Fibroblast of pulmonary artery (primary cell): ENCODE data around the gene KNL1.
"Not testable (repeated sequence)": the region's sequence is repeated elsewhere in the genome, so short reads cannot be mapped to it uniquely, and the experiment has no call there.

Source experiments
- DNase-seq: peaks from one replicate; pipeline ENCODE4 v3.0.0-alpha.2; 2010; ENCODE audit warnings: low read depth
- H3K4me3 ChIP-seq: replicated peaks from 2 replicates; pipeline ENCODE4 v1.5.1; 2011; ENCODE audit warnings: low read depth, mild to moderate bottlenecking, control low read depth, low read length, moderate library complexity
- TF ChIP-seq, protein P1 (sequence below): IDR thresholded peaks from 2 replicates; pipeline ENCODE4 v1.5.1; 2011; ENCODE audit warnings: mild to moderate bottlenecking, control low read depth, low read length, inconsistent platforms; ENCODE audit errors: missing control alignments

Gene KNL1

GRCh38 chr15:40565333-40566238, 28.5 kb upstream of the KNL1 start:
- no peak for DNase-seq
- TF ChIP-seq, protein P1, sequence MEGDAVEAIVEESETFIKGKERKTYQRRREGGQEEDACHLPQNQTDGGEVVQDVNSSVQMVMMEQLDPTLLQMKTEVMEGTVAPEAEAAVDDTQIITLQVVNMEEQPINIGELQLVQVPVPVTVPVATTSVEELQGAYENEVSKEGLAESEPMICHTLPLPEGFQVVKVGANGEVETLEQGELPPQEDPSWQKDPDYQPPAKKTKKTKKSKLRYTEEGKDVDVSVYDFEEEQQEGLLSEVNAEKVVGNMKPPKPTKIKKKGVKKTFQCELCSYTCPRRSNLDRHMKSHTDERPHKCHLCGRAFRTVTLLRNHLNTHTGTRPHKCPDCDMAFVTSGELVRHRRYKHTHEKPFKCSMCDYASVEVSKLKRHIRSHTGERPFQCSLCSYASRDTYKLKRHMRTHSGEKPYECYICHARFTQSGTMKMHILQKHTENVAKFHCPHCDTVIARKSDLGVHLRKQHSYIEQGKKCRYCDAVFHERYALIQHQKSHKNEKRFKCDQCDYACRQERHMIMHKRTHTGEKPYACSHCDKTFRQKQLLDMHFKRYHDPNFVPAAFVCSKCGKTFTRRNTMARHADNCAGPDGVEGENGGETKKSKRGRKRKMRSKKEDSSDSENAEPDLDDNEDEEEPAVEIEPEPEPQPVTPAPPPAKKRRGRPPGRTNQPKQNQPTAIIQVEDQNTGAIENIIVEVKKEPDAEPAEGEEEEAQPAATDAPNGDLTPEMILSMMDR, result no peak
- H3K4me3 ChIP-seq, result peak overlapping the region; percentile 97

GRCh38 chr15:40567111-40567510, 26.9 kb upstream of the KNL1 start:
- TF ChIP-seq, protein P1, result peak; percentile 37
- no peak overlapping the region for H3K4me3 ChIP-seq
- peak; percentile 24 for DNase-seq

DNA sequence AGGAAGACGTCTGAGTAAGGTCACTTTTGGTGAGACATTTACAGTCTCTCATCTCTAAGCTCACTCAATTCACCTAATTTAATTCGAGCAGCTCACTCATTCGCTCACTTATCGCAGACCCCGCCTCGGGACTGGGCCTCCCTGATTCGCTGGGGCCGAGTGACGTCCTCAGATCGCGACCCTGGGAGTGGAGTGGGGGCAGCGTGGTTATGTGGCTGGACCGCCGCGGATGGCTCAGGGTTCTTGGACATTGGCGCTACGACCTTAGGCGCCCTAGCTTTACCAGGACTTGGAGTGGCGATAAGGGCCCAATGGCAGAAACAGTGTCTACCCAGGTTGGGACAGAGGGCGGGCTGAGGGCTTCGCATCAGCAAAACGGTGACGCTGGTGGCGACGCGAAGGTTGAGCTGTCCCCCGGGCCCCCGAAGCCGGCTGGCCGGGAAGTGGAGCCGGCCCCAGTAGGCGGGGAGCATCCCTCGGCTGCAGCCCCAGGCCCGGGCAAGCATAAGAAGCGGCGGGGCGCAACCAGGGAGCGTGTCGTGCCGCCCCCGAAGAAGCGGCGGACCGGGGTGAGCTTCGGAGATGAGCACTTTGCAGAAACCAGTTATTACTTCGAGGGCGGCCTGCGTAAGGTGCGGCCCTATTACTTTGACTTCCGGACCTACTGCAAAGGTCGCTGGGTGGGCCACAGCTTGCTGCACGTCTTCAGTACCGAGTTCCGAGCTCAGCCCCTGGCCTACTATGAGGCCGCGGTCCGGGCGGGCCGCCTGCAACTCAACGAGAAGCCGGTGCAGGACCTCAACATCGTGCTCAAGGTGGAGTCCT, 24.7 kb upstream of the KNL1 start, which contains the start of gene RPUSD2:
RPUSD2 (plus strand) TSS at position 171 of the 825 bp plus-strand sequence; CDS start at position 210, 39 bp downstream.
- TF ChIP-seq, protein P1, result no peak
- DNase-seq, result peak; percentile 90
- peak within 1 kb of the TSS; percentile 94 for H3K4me3 ChIP-seq

DNA sequence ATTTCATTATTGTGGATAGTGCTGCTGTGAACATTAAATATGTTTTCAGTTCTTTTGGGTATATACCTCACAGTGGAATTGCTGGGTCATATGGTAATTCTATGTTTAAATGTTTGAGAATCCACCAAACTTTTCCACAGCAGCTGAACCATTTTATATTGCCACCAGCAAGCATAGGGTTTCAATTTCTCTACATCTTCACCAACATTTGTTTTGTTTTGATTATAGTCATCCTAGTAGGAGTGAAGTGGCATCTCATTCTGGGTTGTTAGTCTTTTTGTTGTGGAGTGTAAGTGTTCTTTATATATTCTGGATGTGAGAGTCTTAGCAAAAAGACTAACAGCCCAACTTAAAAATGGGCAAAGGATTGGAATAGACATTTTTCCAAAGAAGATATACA, 18.9 kb upstream of the KNL1 start:
- TF ChIP-seq, protein P1, result no peak
- no peak overlapping the region for H3K4me3 ChIP-seq
- DNase-seq, result no peak

GRCh38 chr15:40576914-40577313, 17.1 kb upstream of the KNL1 start:
- not testable (repeated sequence) for DNase-seq, H3K4me3 ChIP-seq

GRCh38 chr15:40578892-40579291, 15.2 kb upstream of the KNL1 start:
- DNase-seq, result no peak
- H3K4me3 ChIP-seq, result no peak overlapping the region
- TF ChIP-seq, protein P1, result no peak

GRCh38 chr15:40581796-40582195, 12.3 kb upstream of the KNL1 start:
- not testable (repeated sequence) for H3K4me3 ChIP-seq, DNase-seq
